HUES48 (cell line): ENCODE data around the gene TMCC1.
"Not testable (repeated sequence)": the region's sequence is repeated elsewhere in the genome, so short reads cannot be mapped to it uniquely, and the experiment has no call there.

ENCODE experiments used
- H3K27ac ChIP-seq: one replicate; pipeline ENCODE4 v1.7.0; 2013; ENCODE audit warnings: low read depth, low read length, inconsistent platforms
- H3K27me3 ChIP-seq: 2 replicates; pipeline ENCODE4 v1.6.1; 2013; ENCODE audit warnings: mild to moderate bottlenecking, low read length; ENCODE audit not compliant: control insufficient read depth, insufficient read depth
- H3K36me3 ChIP-seq: 2 replicates; pipeline ENCODE4 v1.6.1; 2013; ENCODE audit warnings: low read length; ENCODE audit not compliant: control insufficient read depth, insufficient read depth
- H3K4me1 ChIP-seq: 2 replicates; pipeline ENCODE4 v1.6.1; 2013; ENCODE audit warnings: mild to moderate bottlenecking, low read length; ENCODE audit not compliant: control insufficient read depth, insufficient read depth
- H3K4me3 ChIP-seq: 2 replicates; pipeline ENCODE4 v1.5.1; 2013; ENCODE audit warnings: mild to moderate bottlenecking, low read depth, low read length
- H3K9ac ChIP-seq: 2 replicates; pipeline ENCODE4 v1.6.1; 2013; ENCODE audit warnings: mild to moderate bottlenecking, low read depth, low read length, moderate library complexity
- H3K9me3 ChIP-seq: 2 replicates; pipeline ENCODE4 v1.6.1; 2013; ENCODE audit warnings: low read length; ENCODE audit not compliant: control insufficient read depth, insufficient read depth

The TMCC1 gene

GRCh38 chr3:129701161-129701560, 192.3 kb downstream of the TMCC1 start:
- H3K4me1 ChIP-seq = peaks cover 40% of the 10 kb centered on the region
- H3K4me3 ChIP-seq = no peak overlapping the region
- no peak overlapping the region for H3K9ac ChIP-seq
- H3K9me3 ChIP-seq = peaks cover 20% of the 10 kb centered on the region
- no peaks in the 10 kb centered on the region for H3K36me3 ChIP-seq
- H3K27ac ChIP-seq = peak overlapping the region; percentile 71
- no peaks in the 10 kb centered on the region for H3K27me3 ChIP-seq

- H3K4me1 ChIP-seq = peaks cover 41% of the 10 kb centered on the region
- H3K27ac ChIP-seq = peak overlapping the region; percentile 50
- H3K9ac ChIP-seq = no peak overlapping the region
- no peaks in the 10 kb centered on the region for H3K36me3 ChIP-seq
- H3K4me3 ChIP-seq = no peak overlapping the region
- H3K9me3 ChIP-seq = peaks cover 28% of the 10 kb centered on the region
- no peaks in the 10 kb centered on the region for H3K27me3 ChIP-seq
Observed at GRCh38 chr3:129699612-129700011, 193.9 kb downstream of the TMCC1 start.

- no peak overlapping the region for H3K9ac ChIP-seq
- peaks cover 28% of the 10 kb centered on the region for H3K9me3 ChIP-seq
- peak overlapping the region; percentile 50 for H3K27ac ChIP-seq
- peaks cover 46% of the 10 kb centered on the region for H3K4me1 ChIP-seq
- no peaks in the 10 kb centered on the region for H3K36me3 ChIP-seq
- H3K4me3 ChIP-seq = no peak overlapping the region
- no peaks in the 10 kb centered on the region for H3K27me3 ChIP-seq
Observed at GRCh38 chr3:129699199-129699598, 194.3 kb downstream of the TMCC1 start.

GRCh38 chr3:129697229-129697969, 196.1 kb downstream of the TMCC1 start:
- no peaks in the 10 kb centered on the region for H3K27me3 ChIP-seq
- H3K9me3 ChIP-seq = peaks cover 28% of the 10 kb centered on the region
- no peak overlapping the region for H3K4me3 ChIP-seq
- H3K9ac ChIP-seq = no peak overlapping the region
- H3K4me1 ChIP-seq = peaks cover 38% of the 10 kb centered on the region
- no peak overlapping the region for H3K27ac ChIP-seq
- no peaks in the 10 kb centered on the region for H3K36me3 ChIP-seq

GRCh38 chr3:129696430-129696829, 197.1 kb downstream of the TMCC1 start:
- not testable (repeated sequence) for H3K36me3 ChIP-seq, H3K27me3 ChIP-seq, H3K4me3 ChIP-seq, H3K9ac ChIP-seq
- Histone ChIP-seq H3K27ac (peak overlapping the region; percentile 21), H3K9me3 (peaks cover 28% of the 10 kb centered on the region), H3K4me1 (peaks cover 31% of the 10 kb centered on the region)

- H3K9ac ChIP-seq = no peak overlapping the region
- peaks cover 28% of the 10 kb centered on the region for H3K4me1 ChIP-seq
- H3K36me3 ChIP-seq = no peaks in the 10 kb centered on the region
- no peak overlapping the region for H3K4me3 ChIP-seq
- no peak overlapping the region for H3K27ac ChIP-seq
- peaks cover 28% of the 10 kb centered on the region for H3K9me3 ChIP-seq
- no peaks in the 10 kb centered on the region for H3K27me3 ChIP-seq
Observed at GRCh38 chr3:129695230-129695629, 198.3 kb downstream of the TMCC1 start.

- peaks cover 30% of the 10 kb centered on the region for H3K4me1 ChIP-seq
- no peaks in the 10 kb centered on the region for H3K36me3 ChIP-seq
- H3K4me3 ChIP-seq = no peak overlapping the region
- H3K9ac ChIP-seq = no peak overlapping the region
- no peaks in the 10 kb centered on the region for H3K27me3 ChIP-seq
- no peak overlapping the region for H3K27ac ChIP-seq
- peaks cover 28% of the 10 kb centered on the region for H3K9me3 ChIP-seq
Observed at GRCh38 chr3:129694228-129694627, 199.3 kb downstream of the TMCC1 start.

GRCh38 chr3:129692743-129693142, 200.8 kb downstream of the TMCC1 start:
- H3K9ac ChIP-seq = no peak overlapping the region
- no peaks in the 10 kb centered on the region for H3K27me3 ChIP-seq
- peaks cover 37% of the 10 kb centered on the region for H3K4me1 ChIP-seq
- H3K36me3 ChIP-seq = no peaks in the 10 kb centered on the region
- no peak overlapping the region for H3K4me3 ChIP-seq
- peaks cover 23% of the 10 kb centered on the region for H3K9me3 ChIP-seq
- no peak overlapping the region for H3K27ac ChIP-seq

GRCh38 chr3:129690963-129691362, 202.5 kb downstream of the TMCC1 start:
- H3K4me1 ChIP-seq = peaks cover 52% of the 10 kb centered on the region

GRCh38 chr3:129690406-129690805, 203.1 kb downstream of the TMCC1 start:
- peak overlapping the region; percentile 89 for H3K27ac ChIP-seq
- no peaks in the 10 kb centered on the region for H3K36me3 ChIP-seq
- no peak overlapping the region for H3K4me3 ChIP-seq
- H3K9me3 ChIP-seq = 0 out of 2 replicates have a peak, but pooled peaks cover under 1% of the 10 kb centered on the region
- no peak overlapping the region for H3K9ac ChIP-seq
- H3K4me1 ChIP-seq = peaks cover 55% of the 10 kb centered on the region
- H3K27me3 ChIP-seq = no peaks in the 10 kb centered on the region

More at GRCh38 chr3:129690963-129691362, 202.5 kb downstream of the TMCC1 start:
- Histone ChIP-seq H3K27ac (peak overlapping the region; percentile 43), H3K27me3 (no peaks in the 10 kb centered on the region), H3K9ac (no peak overlapping the region), H3K4me3 (no peak overlapping the region), H3K9me3 (peaks cover 6% of the 10 kb centered on the region), H3K36me3 (no peaks in the 10 kb centered on the region)

GRCh38 chr3:129689036-129689435, 204.5 kb downstream of the TMCC1 start:
- H3K27ac ChIP-seq = peak overlapping the region; percentile 89

More at GRCh38 chr3:129689036-129689435, 204.5 kb downstream of the TMCC1 start:
- H3K27me3 ChIP-seq = no peaks in the 10 kb centered on the region
- H3K36me3 ChIP-seq = no peaks in the 10 kb centered on the region
- peak overlapping the region; percentile 59 for H3K4me3 ChIP-seq
- no peaks in the 10 kb centered on the region for H3K9me3 ChIP-seq
- no peak overlapping the region for H3K9ac ChIP-seq
- peaks cover 59% of the 10 kb centered on the region for H3K4me1 ChIP-seq
